GM18498 (cell line): ENCODE data around the gene USH2A.

Experiments used
- ATAC-seq: cut with Tn5 transposase; IDR thresholded peaks from one replicate; pipeline ENCODE4 v1.9.1; 2021; ENCODE audit warnings: mild to moderate bottlenecking, moderate library complexity; ENCODE audit not compliant: unreplicated experiment

USH2A gene

DNA sequence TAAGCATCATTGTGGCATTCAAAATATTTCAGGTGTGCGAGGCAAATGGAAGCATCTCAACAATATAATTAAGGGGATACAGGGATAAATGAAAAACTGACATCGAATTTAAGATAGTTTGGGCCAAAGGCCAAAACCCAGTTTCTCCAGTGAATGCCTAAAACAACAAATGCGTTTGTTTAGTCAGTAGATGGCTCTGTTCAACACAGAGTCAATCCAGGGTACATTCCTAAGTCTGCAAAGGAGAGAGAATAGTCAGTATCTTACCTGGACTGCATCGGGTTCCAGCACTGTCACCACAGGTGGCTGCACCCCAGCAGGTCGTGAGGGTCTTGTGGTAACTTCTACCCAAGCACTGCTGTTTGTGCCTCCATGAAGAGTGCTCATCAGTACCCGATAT lies 535.1 kb downstream of the USH2A start:
- ATAC-seq: no peak

DNA sequence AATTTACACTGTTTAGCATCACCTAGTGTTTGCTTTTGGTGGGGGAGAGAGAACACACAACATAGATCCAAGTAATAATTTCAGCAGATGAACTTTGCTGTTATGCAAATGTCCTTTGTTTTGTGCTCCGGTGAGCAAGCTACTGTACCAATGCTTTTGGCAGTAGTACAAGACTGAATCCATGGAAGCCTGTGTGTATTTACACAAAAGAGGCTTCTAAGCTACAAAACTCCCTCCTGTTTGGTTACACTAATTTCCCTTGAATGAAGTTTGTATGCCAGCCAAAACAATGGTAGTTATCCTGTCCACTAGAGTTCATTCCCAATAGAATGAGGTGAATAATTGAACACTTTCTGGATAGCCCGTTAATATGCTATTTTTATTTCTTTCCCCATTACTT lies 535.6 kb downstream of the USH2A start:
- no peak for ATAC-seq

DNA sequence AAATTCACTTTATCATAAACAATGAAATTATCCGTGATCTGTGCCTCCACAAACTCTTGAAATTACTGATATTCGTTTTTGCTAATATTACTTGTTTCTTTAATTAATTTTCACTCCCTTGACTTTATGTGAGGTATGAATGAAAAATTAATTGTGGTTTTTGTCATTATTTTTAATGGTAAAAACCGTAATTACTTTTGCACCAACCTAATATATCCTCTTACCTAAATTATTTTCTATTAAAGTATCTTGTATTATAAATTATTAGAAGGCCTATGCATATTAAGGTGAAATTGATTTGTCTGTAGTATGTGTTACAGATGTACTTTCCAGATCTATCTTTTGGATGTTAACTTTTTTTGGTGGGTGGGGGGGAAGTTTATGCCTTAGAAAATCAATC lies 540.2 kb downstream of the USH2A start:
- ATAC-seq: no peak

DNA sequence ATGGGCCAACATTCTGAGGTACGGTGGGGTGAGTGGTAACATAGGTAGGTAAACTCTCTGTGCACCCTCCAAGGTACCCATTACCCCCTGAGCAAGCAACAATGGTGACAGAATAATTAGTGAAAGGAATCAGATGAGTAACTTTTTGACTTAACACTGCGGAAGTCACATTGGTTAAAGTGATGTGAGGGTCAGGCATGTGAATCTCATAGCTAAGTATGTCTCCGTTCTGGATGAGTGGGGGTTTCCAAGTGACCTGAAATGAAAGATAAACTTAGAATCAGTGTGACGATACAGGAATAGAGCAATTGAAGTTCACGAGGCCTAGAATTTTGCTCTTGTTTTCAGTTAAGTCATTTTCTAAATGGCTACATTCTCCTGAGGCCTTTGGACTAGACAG lies 544.4 kb downstream of the USH2A start:
- no peak for ATAC-seq

DNA sequence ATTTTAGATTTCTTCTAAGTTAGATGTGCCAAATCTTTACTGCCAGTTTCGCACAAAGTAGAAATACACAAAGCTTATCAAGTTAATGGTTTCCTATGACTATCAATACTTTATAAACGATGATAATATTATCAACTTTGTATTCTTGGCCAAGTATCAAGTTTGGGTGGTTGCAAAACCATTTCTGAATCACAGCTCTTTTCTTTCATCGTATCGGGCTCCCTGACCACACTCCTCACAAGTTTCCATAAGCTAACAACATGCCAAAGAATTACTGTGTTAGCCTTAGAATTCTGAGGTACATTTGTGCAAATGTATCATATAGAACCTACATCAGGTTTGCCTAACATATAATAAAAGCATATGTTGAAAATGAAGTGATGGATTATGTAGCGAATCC lies 545.1 kb downstream of the USH2A start:
- ATAC-seq: no peak

DNA sequence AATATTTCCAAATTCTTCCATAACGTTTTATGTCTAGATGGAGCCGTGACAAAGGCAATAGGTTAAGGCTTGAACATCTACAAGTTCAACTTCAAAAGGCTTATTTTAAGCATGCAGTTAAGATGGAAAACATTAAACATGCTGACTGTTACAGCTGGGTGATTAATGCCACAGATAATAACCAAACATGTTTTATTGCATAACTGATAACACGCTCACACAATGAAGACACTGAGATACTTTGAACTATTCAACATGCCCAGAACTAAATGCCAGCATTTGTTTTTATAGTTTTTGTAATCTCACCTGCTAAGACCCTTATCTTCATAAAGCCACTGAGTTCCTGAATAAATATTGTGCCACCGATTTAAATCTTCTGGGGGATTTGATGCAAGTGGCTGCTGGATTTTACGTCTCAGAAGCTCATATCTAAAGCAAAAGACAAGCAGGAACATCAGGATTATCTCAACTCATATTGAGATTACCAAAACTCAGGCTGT lies 545.7 kb downstream of the USH2A start:
- no peak for ATAC-seq

DNA sequence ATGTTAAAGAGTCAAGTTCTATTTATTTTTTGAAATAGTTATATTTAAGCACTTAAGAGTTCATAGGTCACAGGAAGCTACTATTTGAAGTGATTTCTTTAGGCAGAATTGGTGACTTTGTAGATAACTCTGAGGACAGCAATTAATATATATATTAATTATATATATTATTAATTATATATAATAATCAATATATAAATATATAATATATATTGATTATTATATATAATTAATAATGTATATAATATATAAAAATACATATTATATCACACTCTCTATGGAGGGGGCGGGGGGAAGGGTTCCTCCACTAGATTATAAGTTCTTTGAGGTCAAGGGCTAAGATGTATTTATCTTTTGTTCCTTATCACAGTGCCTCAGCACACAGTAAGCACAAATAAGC lies 547.5 kb downstream of the USH2A start:
- ATAC-seq: no peak

DNA sequence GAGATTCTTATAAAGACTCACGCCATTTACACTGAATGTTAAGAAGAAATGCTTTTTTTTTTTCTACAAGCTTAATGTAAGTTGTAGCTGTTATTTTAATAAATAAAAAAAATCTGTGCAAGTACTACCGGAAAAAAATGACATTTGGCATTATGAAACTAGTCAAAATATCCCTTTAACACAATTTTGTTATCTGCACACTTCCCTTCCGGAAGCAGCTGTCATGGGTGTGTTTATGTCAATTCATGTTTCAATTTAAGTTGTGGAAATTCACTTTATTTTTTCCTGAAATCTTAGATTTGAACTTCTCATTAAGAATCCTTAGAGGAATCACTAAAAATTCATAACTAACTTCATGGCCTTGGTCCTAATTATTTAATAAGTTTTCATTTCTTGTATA lies 548.0 kb downstream of the USH2A start:
- ATAC-seq: no peak

DNA sequence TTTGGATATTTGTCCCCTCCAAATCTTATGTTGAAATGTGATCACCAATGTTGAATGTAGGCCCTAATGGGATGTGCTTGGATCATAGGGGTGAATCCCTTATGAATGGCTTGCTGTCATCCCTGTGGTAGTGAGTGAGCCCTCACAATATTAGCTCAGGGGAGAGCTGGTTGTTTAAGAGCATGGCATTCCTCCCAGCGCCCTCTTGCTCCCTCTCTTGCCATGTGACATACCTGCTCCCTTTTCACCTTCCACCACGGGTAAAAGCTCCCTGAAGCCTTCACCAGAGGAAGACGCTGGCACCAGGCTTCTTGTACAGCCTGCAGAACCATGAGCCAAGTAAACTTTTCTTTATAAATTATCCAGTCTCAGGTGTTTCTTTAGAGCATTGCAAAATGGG lies 550.6 kb downstream of the USH2A start:
- no peak for ATAC-seq

DNA sequence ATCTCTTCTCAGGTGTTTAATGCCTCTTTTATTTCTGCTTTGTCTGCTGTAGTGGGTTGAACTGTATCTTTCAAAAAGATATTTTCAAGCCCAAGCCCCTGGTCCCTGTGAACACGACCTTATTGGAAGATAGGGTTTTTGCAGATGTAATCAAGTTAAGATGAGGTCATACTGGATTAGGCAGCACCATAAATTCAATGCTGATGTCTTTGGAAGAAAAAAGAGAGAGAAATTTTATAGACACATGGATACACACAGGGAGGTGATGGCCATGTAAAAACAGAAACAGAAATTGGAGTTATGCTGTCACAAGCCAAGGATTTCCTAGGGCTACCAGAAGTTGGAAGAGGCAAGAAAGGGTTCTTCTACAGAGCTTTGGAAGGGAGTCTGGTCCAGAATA lies 554.7 kb downstream of the USH2A start:
- no peak for ATAC-seq

DNA sequence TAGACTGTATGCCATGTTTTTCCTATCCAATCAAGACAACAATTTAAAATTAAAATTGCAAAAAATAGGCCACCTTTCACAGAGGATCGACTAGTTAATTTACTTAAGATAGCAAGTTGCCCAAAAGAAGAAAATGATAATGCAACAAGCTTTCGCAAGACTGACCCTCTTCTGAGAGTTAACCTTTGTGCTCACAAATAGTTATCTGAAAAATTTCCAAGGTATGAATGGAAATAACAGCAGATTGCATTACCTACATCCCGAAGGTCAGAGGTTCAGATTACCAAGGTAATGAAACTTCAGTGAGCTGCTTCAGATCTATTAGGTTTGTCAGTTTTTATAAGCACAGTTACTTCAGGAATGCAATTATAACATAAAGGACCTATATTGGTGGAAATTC lies 558.2 kb downstream of the USH2A start:
- no peak for ATAC-seq

DNA sequence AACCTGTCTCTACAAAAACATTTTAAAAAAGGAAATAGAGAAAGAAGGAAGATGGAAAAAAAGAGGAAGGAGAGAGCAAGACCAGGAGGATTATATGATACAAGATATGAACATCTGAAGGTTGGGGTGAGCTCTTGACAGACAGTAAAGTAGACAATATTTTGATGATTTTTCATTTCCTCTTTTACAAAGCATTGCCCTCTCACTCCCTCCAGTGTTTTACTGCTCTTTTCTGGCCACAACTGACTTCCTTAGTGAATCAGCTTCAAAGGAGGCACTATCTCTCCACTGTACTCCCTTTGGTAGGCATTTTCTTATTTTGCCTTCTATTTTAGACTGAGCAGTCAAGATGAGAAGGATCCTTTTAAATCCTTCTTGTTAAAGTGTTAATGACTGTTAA lies 559.5 kb downstream of the USH2A start:
- peak; percentile 65 for ATAC-seq

DNA sequence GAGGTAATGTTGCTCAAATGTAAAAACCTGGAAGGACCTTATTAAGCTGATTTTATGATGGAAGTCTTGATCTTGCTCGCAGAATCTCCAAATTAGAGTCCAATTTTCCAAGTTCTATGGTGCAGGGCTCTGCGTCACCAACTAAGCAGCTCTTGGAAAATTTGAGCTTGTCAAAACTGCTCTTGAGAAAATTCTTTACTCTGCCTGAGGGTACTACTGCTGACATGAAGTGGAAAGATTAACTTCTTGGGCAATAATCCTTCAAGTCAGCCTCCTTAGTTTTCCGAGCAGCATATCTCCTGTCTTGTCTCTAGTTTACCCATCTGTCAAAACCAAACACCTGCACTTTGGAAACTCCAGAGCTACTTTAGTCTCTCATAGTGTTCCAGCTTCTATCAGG lies 562.4 kb downstream of the USH2A start:
- no peak for ATAC-seq

DNA sequence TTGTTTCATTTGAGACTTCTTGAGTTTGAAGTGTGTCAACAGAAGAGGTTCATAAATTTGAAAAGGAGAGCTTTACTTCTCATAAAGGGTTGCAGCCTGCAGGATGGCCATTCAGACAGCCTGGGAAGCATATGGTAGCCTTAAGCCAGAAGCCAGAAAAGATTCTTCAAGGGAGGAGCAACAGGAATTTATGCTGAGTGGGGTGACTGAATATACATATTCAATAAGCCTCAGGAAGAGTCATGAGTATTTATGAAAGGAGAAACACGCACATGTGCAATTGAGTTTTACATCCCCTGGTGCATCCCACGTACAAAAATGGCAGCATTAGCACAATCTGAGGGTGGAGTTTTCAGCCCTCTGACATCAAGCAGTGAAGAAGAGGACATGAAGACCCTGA lies 565.9 kb downstream of the USH2A start:
- no peak for ATAC-seq

DNA sequence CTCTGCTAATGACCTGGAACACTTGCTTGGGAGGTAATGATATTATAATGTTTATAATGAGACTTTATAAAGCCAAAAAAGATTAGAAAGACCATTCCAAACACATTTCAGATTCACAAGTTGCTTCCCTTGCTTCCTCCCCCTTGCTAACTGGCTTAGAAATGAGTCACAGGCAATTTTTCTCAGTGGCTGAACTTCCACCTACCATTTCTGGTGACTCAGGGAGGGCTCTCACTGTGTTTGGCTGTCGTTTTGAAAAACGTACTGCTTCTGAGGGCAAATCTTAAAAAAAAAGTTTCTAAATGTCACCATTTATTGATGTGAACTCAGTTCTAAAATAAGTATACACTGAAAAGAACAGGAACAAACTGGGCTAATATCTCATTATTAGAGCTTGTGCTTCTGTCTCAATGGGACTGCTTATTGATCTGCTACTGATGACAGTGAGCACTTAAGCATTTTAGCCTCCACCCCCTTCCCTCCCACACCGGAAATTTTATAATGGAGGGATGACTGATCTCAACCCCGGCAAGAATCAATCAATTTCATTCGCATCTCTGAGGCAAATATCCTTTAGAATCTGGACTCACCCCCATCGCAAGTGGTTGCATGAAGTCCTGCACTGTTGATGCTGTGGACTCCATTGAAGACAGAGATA lies 577.9 kb downstream of the USH2A start:
- no peak for ATAC-seq

DNA sequence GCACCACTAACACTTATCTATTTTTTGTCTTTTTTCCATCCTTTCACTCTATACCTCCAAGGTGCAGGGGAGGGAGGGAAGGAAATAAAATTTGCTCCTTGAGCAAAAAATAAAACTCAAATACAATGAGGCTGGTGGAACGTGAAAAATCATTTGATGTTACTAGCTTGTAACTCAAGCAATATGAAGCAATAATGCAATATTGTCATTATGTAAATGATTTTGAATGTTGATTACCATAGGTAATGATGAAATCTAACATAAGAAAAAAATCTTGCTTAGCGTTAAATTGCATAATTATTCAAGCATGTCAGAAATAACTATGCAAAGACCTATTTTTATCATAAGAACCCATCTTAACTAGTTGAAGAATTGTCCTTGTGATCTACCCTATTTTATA lies 578.5 kb downstream of the USH2A start:
- ATAC-seq: no peak

DNA sequence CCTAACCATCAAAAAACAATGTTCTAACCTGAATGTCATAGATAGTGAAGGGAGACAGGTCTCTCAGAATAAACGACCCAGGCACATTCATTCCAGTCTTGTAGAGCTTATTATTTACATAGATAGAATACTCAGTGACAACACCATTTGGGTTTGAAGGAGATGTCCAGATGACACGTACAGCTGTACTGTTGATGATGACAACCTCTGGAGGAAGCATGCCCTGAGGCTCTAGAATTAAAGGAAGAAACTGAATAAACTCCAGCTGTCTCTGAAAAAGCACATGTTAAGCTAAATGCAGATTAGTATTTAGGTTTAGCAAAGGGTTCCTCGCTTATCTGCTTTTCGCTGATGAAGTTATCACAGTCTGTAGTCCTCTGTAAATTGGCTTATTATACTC lies 579.0 kb downstream of the USH2A start:
- ATAC-seq: no peak

DNA sequence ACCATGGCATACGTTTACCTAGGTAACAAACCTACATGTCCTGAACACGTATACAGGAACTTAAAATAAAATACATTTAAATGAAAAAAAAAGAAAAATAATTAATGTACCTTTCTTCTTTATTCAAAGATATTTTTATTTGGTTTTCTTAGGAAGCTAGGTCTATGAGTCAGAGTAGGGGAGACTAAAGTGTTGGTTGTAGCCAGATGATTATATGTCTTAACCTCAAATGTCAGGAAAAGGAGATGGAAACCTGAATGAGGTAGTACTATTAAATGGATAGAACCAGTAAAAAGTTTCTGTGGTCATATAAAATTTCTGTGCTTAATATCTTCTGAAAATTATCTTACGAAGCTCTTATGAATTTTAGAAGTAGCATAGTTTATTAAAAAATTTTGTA lies 580.3 kb downstream of the USH2A start:
- ATAC-seq: no peak

DNA sequence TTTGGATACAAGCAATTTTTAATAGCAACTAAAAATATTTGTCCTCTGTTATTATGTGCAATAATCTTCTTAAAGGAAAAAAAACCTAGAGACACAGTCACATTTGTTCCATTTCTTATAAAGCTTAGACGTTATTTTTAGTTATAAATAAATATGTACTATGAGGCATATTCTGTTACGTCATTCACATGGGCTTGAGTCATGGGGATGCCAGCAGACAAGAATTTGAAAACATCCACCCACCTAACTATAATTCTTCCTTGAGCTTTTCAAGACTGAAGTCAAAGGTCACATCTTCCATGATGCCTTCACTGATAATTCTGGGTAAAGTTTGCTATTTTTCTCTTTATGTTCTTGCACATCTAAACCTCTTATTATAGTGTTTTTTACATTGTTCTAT lies 587.3 kb downstream of the USH2A start:
- ATAC-seq: no peak

DNA sequence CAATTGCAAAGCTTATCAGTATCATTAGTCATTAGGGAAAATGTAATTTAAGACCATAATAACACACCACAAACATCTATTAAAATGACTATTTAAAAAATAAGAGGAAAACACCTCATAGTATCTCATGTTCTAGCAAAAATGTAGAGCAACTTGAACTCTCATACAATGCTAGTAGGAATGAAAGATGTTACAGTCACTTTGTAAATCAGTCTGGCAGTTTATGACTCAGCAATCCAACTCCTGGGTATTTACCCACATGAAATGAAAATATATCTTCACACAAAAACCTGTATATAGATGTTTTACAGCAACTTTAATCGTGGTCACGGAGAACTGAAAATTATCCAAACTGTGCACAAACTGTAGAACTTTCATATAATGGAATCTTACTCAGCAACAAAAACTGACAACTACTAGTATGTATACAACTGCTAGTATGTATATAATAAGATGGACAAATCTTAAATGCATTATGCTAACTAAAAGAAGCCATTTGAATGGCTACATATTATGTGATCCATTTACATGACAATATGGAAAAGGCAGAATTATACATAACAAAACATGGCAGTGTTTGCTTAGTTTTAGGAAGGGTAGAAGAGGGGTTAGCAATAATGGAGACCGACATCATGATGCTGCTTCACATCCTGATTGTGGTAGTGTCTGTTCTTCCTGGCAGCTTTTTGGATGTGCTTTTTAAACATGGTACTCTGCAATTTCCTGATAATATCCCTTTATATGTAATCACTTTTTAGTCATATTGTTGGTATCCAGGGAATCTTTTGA lies 589.1 kb downstream of the USH2A start:
- no peak for ATAC-seq

DNA sequence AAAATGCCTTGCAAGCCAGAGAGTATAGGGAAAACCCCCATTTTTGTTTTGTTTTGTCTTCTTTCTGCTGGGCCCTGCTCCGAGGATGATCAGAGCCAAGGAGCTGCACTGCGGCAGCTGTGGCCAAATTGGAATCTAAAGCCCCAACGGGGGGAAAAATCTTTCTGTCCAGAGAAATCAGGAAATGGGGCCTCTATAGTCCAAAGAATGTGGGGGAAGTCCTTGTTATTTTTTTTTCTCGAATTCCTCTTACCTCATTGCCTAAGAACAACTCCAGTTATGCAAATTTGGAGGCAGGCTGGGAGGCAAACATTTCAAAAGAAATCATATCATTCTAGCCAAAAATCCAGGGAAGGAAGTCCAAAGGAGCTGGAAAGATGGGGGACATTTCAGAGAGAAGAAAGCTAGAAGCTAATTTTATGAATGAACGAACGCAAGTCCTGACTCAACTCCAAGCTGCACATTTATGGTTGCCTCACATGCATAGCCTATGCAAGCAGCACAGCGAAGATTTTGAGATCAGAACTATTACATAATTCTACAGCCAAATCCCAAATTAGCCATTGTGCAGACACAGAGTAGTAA lies 592.9 kb downstream of the USH2A start:
- no peak for ATAC-seq

DNA sequence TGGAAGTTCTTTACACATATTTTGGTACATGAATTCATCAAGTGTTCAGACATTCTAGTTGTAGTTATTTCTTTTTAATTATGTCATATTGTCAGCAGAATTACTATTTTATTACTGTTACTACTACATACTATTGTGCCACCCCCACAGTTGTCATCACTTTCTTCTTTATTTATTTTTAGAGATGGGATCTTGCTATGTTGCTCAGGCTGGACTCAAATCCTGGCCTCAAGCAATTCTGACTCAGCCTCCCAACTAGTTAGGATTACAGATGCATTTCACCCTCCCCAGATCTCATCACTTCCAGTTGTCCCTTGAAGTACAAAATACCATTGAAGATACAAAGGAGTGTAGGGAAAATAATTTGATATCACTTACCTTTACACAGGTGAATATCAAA lies 598.2 kb downstream of the USH2A start:
- ATAC-seq: no peak
